Stimulated activated CD8-positive, alpha-beta memory T cell treated with anti-CD3 and anti-CD28 coated beads, Interleukin-7, amount 100 ng/mL, for 48 hours (primary cell): ENCODE results near the gene OSMR.

Source experiments
- DNase-seq, 2 donors: peaks; one replicate each; pipeline ENCODE4 v3.0.0-alpha.2; 2020; ENCODE audit warnings: low read depth in 1 of 2; ENCODE audit errors: extremely low read depth in 1 of 2

OSMR gene

GRCh38 chr5:38870595-38870994 is 24.8 kb downstream of the OSMR start:
- DNase-seq, result no peak

DNA sequence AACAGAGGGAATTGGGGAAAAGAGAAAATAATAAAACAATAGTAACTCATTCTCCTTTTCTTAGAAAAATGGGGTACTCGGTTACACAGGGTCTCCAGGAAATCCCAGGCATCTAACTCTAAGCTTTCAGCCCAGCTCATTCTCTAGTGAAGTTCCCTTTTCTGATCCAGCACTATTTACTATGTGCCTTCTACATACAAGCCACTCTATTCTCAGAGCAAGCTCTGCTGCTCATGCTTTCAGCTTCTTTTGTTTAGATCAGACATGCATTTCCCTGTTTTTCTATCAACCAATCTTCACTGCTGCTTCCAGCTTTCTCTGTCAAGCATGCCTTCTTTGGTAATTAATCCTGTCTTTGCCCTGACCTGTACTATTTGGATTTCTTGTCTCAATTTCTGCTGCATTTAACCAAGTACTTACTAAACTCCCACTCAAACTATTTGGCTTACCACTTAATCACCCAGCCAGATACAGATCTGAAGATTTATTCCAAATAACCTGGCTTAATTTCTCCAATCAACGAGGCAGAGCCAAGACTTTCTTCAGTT is 25.3 kb downstream of the OSMR start:
- no peak for DNase-seq

DNA sequence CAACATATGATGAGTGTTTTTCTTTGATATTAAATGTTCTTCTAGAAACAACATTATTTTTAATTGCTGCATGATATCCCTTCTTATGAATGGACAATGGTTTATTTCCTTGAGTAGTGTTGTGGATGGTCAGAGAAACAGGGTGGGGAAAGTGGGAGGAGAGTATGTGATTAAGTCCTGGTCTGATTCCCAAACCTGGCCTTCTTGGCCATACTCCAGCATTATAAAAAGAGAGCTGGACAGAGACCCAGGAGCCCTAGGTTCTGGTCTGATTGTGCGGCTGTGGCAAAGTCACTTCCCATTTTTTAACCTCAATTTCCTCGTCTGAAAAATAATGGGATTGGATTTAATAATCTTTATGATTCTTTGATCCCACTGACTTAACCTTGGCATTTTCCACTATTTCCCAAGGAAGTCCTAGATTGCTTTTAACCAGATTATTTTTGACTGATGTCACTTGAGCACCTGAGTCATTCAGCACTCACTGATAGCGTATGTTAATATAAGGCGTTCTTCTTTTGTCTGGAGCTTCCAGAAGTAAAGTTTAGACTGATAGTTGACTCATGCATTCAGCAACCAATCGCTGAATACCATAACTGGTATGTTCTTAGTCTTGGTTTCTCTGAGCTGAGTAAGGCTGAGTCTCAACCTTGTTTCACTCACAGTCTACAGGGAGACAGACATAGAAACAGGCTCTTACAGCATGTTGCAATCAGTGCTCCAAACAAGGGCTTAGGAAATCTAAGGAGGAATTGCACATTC is 26.2 kb downstream of the OSMR start:
- DNase-seq, result no peak

DNA sequence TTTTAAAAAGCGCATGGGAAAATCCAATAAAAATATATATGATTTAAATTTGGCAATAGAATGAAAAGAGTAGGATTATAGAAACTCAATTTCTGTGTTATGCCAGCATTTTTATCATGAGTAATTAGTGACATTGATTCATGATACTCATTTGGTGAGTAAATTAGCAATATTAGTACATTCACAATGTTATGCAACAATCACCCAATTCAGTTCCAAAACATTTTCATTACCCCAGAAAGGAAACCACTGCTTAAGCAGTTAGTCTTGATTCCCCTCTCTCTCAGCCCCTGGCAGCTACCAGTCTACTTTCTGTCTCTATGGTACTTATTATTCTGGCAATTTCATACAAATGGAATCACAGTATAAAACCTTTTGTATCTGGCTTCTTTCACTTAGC is 27.0 kb downstream of the OSMR start:
- no peak for DNase-seq

GRCh38 chr5:38874948-38875456 is 29.2 kb downstream of the OSMR start:
- no peak for DNase-seq

- DNase-seq, result no peak
These were observed 32.7 kb downstream of the OSMR start for GRCh38 chr5:38878391-38879077.

DNA sequence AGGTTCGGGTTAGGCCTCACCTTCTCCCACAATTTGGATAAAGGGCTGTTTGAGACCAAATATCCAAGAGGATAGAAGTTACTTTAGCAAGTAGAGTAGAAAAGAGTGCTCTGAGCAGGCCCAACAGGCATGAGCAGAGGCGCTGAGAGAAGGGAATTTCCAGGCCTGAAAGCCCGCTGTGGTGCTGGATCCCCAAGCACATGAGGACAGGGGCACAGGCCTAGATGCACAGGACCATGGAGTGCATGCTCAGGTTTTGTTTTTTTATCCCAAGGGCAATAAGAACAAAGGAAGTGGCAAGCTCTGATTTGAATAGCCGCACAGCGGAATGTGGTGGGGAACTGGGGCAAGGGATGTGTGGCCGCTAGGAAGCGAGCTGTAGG is 33.3 kb downstream of the OSMR start:
- DNase-seq, result no peak

- no peak for DNase-seq
These were observed 38.0 kb downstream of the OSMR start for GRCh38 chr5:38883842-38884241.

- DNase-seq, result no peak
These were observed 39.4 kb downstream of the OSMR start for GRCh38 chr5:38885208-38885607.

GRCh38 chr5:38888041-38888440 is 42.2 kb downstream of the OSMR start:
- DNase-seq, result no peak

DNA sequence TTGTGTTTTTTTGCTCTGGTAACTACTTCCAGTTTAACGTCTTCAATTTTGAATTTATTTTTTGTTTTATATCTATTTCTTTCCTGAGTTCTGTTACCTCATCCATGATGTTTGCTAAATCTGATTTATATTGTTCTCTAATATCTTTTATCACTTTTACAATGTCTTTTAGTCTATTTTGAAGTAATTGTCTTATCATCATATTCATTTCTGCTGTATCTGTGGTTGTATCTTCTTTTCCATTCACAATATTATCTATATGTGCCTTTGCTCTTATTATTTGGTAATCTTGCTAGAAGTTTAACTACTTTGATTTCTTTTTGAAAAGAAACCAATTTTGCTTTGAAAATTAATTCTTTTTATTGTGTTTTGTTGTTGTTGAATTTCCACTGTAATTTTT is 43.6 kb downstream of the OSMR start:
- DNase-seq, result no peak

DNA sequence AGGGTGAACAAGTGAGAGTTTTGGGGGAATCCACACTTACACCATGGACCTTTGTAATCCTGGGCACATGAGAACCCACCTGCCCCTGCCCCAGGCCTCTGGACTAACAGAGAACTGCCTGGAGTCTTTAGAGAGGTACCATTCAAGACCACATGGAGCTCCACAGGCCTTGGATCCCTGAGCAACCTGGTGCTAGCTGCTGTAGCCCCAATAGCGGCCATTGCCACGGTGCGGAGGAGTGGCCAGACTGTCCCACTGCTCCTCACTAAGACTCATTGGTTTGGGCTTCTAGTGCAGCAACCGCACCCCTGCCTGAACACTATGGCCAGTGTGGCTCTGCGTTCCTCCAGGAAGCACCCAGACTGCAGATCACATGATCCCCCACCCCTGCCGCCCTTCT is 45.8 kb downstream of the OSMR start:
- DNase-seq, result no peak

GRCh38 chr5:38892363-38892762 is 46.6 kb downstream of the OSMR start:
- DNase-seq, result no peak

GRCh38 chr5:38896760-38897159 is 50.9 kb downstream of the OSMR start:
- no peak for DNase-seq

DNA sequence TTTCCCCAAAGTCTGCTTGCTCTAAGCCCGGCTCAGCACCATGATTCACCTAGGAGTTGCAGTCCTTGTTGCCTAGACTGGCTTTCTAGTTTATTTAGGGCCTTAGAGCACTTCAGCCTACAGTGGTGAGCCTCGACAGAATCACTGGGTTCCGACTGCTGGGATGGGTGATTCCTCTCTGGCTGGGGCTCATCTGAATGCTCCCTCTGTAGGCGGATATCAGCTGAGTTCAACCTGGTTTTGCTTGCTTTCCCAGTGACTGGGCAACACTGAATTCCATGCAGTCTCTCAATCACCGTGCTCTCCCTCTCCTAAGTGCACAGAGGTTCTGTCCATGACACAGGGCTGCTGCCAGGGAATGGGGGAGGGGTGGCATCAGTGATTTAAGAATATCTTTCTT is 54.1 kb downstream of the OSMR start:
- DNase-seq, result no peak

DNA sequence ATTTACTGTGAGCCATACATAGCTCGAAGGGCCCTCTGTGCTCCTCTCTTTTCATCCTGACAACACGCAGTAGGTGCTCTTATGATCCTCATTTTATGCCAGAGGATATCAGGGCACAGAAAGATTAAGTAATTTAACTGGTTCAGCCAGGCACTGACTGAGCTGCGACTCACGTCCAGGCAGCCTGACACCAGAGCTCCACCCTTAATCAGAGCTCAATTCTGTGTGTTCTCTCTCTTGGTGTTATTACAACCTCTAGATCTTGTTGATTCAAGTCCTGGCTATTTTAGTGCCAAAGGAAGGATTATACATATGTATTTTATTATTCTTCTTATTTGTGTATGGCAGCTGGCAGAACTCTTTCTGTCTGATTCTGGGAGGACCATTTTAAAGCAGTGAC is 59.7 kb downstream of the OSMR start:
- DNase-seq, result no peak

DNA sequence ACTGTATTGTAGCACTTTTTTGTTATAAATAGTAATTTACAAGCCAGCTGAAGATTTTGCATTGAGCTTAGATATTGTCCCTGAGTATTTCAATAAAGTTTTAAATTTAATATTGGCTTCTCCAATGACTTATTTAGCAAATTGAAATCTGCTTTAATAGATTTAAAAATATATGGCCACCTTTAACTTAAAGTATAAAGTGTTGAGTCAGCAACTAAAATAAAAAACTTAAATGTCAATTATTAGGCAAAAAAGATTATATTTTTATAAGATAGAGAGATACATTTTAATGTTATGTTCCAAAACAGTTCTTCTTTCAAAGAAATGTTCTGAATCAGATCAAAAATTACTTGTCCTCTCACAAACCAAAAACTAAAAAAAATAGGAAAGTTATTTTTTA is 60.7 kb downstream of the OSMR start:
- no peak for DNase-seq

- no peak for DNase-seq
These were observed 66.1 kb downstream of the OSMR start for GRCh38 chr5:38911933-38912332.

GRCh38 chr5:38913714-38914113 is 67.9 kb downstream of the OSMR start:
- DNase-seq, result no peak

GRCh38 chr5:38916802-38917201 is 71.0 kb downstream of the OSMR start:
- DNase-seq, result no peak

DNA sequence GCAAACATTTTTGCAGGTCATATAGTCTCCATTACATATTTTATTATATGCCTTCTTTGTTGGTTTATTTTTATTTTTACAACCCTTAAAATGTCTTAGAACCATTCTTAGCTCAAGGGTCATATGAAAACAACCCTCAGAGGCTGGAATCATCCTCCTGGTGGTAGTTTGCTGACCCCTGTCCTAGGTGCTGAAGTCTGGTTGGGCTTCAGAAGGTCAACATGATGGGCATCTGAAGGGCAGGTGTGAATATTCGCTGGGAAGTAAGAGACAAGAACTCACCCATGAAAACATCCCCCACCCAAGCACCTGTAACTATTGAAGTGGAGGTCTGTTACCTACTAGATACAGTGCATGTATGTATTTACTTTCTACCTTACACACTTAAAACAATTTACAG is 75.4 kb downstream of the OSMR start:
- no peak for DNase-seq

DNA sequence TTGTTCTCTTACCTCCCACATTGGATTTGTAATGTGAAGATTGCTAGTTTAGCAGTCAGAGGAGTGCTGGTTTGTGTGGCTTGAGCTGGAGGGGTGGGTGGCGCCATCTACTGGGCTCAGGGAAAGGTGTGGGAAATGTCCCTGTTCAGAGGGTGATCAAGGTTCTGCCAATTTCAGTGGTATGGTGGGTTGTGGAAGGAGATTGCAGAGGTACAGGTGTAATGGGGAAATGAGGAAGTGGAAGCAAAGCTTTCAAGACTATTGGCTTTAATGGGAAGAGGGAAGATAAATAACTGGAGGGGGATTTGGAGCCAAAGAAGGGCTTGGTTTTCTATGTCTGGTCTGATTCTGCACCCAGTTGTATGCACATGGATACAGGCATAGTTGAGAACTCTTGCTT is 76.4 kb downstream of the OSMR start:
- peak; percentile 9 to 19 for DNase-seq
